HG03565 (cell line): ENCODE results near the gene KLHL17.
"Not testable (repeated sequence)": the region's sequence is repeated elsewhere in the genome, so short reads cannot be mapped to it uniquely, and the experiment has no call there.

Source experiments
- ATAC-seq: cut with Tn5 transposase; IDR thresholded peaks from one replicate; pipeline ENCODE4 v1.9.1; 2021; ENCODE audit warnings: mild to moderate bottlenecking, moderate library complexity; ENCODE audit not compliant: unreplicated experiment

Gene KLHL17

DNA sequence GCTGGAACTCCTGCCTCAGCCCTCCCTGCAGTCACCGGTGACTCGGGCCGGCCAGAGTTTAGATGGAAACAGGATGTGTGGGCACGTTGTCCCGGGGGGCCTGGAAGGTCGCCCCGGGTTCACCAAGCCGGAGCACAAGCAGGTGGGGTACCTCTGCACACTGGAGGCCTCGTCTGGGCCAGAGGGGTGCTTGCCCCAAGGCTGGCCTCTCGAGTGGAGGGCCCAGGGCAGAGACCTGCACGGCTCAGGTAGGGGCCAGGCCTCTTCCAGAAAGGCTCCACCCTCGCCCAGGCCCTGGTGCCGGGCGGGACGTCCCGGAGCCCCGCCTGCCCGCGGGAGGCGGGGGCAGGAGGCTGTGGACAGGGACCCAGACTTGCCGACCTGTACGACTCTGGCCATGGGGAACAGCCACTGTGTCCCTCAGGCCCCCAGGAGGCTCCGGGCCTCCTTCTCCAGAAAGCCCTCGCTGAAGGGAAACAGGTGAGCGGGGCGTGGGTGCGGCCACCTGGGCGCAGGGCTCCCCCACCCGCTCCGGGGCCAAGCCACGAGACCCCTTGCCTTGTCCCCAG lies 5.8 kb downstream of the KLHL17 start, which contains the start of gene PLEKHN1:
TSS of gene PLEKHN1 (plus strand) at position 348 of the 569 bp plus-strand sequence. CDS start at position 398, 50 bp downstream.
- no peak for ATAC-seq

DNA sequence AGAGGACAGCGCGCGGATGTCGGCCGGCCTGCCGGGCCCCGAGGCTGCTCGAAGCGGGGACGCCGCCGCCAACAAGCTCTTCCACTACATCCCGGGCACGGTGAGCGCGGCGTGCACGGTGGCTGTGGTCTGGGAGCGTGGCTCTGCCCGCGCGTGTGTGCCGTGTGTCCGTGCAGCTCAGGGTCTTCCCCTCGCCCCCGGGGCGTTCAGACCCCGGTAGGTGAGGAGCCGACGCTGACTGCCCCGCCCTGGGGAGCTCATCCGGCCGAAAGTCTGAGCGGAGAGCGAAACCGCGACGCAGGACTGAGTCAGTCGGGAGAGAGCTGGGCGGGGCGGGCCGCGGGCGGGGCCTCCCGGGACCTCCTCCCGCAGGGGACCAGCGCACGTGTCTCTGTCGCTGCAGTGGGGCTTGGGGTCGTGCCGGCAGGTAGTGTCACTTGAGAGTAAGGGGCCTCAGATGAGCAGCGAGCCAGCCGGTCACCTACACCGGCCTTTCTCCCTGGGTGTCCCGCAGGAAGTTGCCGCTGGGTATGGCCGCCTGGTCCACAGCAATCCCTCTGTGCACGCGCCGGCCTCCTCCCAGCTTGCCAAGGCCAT lies 6.4 kb downstream of the KLHL17 start:
- no peak for ATAC-seq

DNA sequence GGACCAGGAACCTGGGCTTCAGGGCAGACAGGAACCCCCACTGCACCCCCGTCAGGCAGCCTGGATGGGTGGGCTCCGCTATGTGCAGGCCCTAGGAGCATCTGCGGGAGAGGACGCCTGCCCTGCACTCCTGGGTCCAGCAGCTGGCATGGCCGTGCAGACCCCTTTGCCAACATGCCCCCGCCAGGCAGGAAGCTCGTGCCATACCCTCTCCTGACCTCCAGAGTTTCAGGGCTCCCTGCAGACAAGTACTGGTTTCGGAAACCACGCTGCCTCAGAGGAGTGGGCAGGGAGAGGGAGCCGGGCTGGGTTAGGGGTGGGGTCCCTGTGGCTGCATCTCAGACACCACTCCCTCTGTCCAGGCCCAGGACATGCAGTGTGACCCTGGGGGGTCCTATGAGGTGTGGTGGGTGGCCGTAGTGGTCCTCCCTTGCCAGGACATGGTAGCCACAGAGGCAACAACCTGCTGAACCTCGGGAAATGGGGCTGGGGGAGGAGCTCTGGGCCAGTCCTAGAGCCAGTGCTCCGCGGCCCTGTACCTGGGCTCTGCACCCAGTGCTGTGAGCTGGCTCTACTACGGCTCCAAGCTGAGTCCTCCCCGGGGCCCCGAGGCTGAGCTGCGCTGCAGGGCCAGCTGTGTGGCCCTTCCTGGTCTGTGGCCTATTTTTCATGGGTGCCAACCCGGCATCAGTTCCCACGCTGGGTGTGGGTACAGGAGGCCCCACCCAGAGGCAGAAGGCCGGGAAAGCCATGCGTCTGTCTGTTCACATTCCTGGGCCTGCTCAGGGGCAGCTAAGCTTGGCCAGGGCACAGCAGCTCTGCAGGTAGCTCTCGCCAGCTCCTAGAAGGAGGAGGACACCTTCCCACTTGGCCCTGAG lies 7.3 kb downstream of the KLHL17 start:
- no peak for ATAC-seq

DNA sequence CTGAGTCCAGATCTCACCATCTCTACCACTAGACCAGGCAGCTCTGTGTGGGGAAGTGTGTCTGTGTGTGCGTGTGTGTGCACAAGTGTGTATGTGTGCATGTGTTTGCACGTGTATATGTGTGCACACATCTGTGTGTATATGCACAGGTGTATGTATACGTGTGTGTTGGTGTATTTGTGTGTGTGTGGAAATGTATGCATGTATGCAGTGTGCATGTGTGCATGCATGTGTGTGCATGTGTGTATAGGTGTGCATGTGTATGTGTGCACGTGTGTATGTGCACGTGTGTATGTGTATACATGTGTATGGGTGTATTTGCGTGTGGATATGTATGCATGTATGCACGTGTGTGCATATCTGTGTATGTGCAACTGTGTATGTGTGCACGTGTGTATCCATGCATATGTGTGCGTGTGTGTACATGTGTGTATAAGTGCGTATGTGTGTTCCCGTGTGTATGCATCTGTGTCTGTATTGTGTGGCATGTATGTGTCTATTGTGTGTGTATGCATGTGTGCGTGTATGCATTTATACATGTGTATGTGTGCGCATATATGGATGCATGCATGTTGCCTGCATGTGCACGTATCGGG lies 9.0 kb downstream of the KLHL17 start:
- ATAC-seq = no peak

DNA sequence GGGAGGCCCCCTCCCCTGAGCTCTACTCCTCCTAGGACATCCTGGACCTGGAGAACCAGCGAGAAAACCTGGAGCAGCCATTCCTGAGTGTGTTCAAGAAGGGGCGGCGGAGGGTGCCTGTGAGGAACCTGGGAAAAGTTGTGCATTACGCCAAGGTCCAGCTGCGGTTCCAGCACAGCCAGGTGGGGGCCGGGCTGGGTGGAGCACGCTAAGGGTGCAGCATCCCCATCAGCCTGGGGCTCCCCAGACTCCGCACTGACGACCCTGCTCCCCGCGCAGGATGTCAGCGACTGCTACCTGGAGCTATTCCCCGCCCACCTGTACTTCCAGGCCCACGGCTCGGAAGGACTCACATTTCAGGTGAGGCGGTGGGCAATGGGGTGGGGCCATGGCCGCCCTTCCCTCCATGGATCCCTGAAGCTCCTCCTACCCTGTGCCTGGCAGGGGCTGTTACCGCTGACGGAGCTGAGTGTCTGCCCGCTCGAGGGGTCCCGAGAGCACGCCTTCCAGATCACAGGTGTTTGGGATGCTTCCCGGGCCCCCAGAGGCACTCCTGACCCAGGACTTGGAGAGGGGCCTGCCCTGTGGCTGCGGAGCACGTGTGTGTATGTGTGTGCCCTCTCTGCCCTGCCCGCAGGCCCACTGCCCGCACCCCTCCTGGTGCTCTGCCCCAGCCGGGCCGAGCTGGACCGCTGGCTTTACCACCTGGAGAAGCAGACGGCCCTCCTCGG lies 10.0 kb downstream of the KLHL17 start:
- no peak for ATAC-seq

DNA sequence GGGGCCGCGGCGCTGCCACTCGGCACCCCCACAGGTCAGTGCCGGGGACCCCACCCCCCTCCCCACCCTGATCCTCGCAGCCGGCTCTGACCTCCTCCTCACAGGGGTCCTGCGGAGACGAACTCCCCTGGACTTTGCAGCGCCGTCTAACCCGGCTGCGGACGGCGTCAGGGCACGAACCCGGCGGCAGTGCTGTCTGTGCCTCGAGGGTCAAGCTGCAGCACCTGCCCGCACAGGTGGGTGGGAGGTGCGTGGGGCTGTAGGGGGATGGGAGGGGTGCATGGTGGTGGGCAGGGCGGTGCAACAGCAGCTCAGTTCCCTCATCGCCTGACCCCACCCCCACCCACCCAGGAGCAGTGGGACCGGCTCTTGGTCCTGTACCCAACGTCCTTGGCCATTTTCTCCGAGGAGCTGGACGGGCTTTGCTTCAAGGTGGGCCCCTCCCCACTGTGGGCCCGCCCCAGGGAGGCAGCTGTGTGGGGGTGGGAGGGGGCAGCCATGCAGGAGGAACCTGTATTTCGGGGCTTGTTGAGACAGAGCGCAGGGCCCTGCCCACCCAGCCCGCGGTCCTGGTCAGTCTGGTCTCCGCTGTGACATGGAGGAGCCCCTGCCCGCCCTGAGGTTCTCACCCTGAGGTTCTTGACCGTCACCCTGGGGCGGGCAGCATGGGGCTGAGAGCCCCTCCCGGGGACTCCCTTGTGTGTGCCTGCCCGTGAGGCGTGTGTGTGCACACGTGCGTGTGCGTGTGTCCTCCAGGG lies 10.8 kb downstream of the KLHL17 start:
- ATAC-seq = no peak

DNA sequence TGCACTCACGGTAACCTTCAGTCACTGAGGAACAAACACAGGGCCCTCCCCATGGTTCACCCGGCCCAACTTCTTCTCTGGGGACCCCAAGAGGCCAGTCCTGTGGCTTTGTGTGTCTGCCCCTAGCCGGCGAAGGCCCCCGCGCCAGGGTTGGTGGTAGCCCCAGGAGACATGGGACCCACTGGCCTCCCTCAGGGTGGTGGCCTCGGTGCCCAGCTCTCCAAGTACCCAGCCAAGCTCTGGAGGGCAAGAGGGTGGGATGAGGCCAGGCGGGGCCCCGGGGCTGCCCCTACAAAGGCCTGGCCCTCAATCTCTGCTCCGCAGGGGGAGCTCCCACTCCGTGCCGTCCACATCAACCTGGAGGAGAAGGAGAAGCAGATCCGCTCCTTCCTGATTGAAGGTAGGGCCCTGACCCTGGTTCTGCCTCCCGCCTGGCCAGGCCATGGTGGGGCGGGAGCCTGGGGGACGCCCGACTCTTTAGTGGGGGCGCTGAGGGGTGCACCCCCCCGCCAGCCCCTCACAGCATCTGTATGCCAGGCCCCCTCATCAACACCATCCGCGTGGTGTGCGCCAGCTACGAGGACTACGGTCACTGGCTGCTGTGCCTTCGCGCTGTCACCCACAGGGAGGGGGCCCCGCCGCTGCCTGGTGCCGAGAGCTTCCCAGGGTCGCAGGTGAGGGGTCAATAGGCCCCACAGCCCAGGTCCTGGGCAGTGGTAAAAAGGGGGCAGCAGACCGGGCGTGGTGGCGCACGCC lies 11.5 kb downstream of the KLHL17 start:
- ATAC-seq = no peak

DNA sequence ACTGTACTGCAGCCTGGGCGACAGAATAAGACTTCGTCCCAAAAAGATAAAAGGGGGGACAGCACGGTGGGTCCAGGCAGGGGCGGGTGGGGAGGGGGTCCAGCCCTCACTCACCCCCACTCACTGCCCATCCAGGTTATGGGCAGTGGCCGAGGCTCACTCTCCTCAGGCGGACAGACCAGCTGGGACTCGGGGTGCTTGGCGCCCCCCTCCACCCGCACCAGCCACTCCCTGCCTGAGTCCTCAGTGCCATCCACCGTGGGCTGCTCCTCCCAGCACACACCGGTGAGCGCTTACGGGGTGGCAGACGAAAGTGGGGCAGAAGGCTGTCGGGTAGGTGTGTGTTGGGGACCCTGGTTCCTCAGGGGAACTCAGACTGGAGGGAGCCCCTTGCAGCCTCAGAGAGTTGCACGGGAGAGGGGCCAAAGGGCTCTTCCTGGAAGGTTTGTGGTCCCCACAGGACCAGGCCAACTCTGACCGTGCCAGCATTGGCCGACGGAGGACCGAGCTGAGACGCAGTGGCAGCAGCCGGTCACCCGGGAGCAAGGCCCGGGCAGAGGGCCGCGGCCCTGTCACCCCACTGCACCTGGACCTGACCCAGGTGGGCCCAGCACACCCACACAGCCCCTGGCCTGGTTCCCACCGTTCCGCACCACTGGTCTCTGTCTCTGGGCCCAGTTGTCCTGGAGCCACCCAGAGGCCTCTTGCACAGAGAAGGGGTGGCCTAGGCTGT lies 12.5 kb downstream of the KLHL17 start:
- no peak for ATAC-seq

DNA sequence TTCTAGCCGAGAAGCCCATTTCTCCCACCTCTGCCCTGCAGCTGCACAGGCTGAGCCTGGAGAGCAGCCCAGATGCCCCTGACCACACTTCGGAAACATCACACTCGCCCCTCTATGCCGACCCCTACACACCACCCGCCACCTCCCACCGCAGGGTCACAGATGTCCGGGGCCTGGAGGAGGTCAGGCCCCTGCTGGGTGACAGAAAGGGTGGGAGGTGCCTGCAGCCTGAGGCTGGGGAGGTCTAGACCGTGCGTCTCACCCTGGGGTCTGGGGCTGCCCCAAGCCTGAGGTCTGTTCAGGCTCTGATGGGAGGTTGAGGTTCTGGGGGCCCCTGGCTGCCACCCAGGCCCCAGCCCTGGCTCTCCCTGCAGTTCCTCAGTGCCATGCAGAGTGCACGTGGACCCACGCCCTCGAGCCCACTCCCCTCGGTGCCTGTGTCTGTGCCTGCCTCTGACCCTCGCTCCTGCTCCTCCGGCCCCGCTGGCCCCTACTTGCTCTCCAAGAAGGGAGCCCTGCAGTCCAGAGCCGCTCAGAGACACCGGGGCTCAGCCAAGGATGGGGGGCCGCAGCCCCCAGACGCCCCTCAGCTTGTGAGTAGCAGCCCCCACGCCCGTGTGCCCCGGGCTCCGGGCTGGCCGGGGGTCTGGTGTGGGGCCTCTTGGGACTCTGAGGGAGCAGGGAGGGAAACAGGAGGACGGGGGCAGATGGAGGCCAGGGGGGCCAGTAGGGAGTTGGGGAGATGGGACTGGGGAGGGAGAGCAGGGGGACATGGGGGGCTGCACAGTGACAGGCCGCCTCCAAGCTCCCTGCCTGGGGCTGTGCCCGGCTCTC lies 13.3 kb downstream of the KLHL17 start:
- ATAC-seq = no peak

DNA sequence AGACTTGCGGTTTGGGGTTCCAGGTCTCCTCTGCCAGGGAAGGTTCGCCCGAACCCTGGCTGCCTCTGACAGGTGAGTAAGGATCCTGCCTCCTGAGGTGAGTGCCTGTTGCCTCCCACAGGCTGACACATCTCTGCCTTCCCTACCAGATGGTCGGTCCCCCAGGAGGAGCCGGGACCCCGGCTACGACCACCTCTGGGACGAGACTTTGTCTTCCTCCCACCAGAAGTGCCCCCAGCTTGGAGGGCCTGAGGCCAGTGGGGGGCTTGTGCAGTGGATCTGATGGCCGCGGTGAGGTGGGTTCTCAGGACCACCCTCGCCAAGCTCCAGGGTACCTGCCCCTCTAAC lies 13.9 kb downstream of the KLHL17 start:
- ATAC-seq = no peak

DNA sequence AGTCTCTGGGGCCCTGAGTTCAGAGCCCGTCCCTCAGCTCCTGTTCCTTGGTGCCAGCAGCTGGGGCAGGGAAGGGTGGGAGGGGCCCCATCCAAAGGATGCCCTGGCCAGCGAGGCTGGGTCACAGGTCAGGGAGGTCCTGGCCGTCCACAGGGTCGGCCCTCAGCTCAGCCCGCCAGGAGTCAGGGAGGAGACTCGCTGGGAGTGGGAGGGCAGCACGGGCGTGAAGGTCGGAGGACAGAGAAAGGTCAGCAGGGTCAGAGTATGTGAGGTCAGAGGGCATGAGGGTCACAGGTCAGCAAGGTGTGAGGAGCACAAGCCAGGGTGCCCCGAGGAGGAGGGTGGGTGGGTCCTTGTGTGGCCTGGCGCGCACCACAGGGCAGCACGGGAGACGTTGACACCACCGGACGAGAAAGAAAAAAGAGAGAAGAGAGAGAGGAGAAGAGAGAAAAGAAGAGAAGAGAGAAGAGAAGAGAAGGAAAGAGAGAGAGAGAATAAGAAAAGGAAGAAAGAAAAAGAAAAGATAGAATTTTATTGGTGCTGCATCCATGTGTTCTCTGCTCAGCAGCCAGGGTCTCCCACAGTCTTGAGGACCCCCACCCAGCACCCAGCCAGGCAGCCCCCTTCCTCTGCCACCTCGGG lies 14.4 kb downstream of the KLHL17 start:
- no peak for ATAC-seq

DNA sequence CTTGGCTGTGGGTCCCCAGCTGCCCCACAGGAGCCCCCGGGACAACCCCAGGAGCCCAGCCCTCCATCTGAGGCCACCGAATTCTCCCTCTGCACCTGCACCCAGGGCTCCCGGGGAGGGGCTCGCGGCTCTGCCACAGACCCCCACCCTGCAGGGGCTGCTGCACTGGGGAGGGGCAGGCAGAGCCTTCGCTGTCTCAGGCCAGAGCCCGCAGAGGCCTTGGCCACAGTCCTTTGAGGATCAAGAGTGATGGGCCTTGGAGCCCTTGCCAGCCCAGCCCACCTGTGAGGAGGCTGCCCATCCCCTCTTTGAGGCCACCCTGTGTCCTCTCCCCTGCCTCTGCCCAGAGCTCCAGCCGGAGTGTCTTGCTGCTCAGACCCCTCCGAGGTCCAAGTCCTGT lies 15.0 kb downstream of the KLHL17 start:
- ATAC-seq = no peak

DNA sequence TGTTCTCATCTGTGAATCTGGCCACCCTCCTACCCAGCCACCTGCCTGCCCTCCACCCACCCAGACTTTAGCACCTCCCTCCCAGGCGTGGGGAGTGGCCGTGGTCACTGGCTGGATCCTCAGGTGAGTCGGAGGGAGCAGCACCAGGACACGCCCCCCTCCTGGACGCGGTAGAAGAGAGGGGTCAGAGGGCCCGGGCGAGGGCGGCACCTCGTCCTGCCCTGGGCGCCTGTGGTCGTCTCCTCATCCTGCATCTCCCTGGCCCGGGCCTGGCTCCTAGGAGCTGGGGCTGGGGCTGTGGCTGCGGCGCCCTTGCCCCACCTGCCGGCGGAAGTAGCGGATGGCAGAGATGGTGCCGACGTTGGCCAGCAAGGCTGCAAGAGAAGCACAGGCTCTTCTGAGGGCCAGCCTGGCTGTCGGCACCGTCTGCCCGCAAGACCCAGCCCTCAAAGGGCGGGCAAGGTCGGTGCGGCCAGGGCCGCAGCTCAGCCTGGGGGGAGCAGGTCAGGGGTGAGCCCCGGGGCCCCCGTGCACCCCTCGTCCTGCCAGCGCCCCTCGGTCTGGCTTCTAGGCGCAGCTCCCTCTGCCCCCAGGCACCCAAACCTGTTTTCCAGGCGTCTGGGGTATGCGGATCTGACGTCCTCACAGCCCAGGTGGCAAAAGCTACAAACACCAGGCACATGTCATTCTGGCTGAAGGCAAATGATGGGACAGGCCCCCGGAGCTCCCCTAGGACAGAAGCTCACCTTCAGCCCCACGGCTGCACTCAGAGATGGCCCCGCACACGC lies 15.7 kb downstream of the KLHL17 start:
- ATAC-seq = no peak

DNA sequence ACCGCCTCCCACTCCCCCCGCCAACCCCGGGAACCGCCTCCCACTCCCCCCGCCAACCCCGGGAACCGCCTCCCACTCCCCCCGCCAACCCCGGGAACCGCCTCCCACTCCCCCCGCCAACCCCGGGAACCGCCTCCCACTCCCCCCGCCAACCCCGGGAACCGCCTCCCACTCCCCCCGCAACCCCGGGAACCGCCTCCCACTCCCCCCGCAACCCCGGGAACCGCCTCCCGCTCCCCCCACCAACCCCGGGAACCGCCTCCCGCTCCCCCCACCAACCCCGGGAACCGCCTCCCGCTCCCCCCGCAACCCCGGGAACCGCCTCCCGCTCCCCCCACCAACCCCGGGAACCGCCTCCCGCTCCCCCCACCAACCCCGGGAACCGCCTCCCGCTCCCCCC lies 16.4 kb downstream of the KLHL17 start:
- not testable (repeated sequence) for ATAC-seq

DNA sequence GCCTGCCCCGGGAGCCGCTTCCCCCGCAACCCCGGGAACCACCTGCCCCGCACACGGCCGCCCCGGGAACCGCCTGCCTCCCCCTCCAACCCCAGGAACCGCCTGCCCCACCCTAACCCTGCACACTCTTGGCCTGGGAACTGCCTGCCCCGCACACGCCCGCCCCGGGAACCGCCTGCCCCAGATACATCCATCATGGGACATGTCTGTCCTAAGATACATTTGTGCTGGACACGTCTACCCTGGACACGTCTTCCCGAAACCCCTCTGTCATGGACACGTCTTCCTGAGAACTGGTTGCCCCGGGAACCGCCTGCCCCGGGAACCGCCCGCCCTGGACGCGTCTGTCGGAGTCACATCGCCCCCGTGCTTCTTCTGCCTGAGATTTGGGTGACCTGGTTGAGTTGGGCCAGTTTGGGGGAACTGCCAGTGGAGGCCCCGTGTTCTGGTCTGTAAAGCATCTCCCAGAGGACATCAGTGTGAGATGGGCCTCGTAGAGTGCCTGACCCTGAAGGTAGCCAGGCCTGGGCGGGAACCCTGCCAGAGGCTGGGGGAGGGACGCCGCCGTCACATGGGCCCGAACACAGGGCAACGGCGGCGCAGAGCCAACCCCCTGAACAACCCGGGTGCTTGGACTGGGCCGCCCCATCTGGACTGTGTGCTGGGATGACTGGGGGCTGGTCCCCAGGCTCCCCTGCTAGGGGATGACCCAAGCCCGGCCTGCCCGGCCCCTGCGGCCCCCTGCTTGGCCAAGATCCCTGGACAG lies 17.9 kb downstream of the KLHL17 start:
- no peak for ATAC-seq
